NCI-H526 treated with DMSO at 0.1 percent for 48 hours (cell line): ENCODE results near the gene MAST4.

Source experiments
- DNase-seq: peaks from one replicate; lab custom pipeline; 2025; lab: John Stamatoyannopoulos, UW

MAST4 gene

GRCh38 chr5:66874004-66874403 lies 277.8 kb downstream of the MAST4 start:
- DNase-seq: no peak

GRCh38 chr5:66875315-66875714 lies 279.1 kb downstream of the MAST4 start:
- DNase-seq: no peak

- no peak for DNase-seq
These were observed 280.1 kb downstream of the MAST4 start for GRCh38 chr5:66876266-66876807.

- no peak for DNase-seq
These were observed 281.6 kb downstream of the MAST4 start for GRCh38 chr5:66877843-66878242.

GRCh38 chr5:66880401-66880800 lies 284.2 kb downstream of the MAST4 start:
- no peak for DNase-seq

- DNase-seq: no peak
These were observed 285.4 kb downstream of the MAST4 start for GRCh38 chr5:66881480-66882161.

GRCh38 chr5:66882606-66883227 lies 286.5 kb downstream of the MAST4 start:
- no peak for DNase-seq

GRCh38 chr5:66884564-66885243 lies 288.5 kb downstream of the MAST4 start:
- DNase-seq: no peak

- DNase-seq: no peak
These were observed 290.7 kb downstream of the MAST4 start for GRCh38 chr5:66886941-66887340.

- DNase-seq: no peak
These were observed 292.4 kb downstream of the MAST4 start for GRCh38 chr5:66888613-66889012.

- no peak for DNase-seq
These were observed 292.9 kb downstream of the MAST4 start for GRCh38 chr5:66889056-66889455.

GRCh38 chr5:66889524-66889923 lies 293.3 kb downstream of the MAST4 start:
- DNase-seq: no peak

GRCh38 chr5:66891184-66891925 lies 295.2 kb downstream of the MAST4 start:
- no peak for DNase-seq

- DNase-seq: no peak
These were observed 296.5 kb downstream of the MAST4 start for GRCh38 chr5:66892716-66893115.

GRCh38 chr5:66894480-66895240 lies 298.5 kb downstream of the MAST4 start:
- DNase-seq: no peak

GRCh38 chr5:66896171-66896570 lies 300.0 kb downstream of the MAST4 start:
- no peak for DNase-seq

GRCh38 chr5:66897356-66897755 lies 301.2 kb downstream of the MAST4 start:
- DNase-seq: no peak

- DNase-seq: no peak
These were observed 302.2 kb downstream of the MAST4 start for GRCh38 chr5:66898241-66898995.

GRCh38 chr5:66903218-66903617 lies 307.0 kb downstream of the MAST4 start:
- no peak for DNase-seq

GRCh38 chr5:66903709-66904108 lies 307.5 kb downstream of the MAST4 start:
- DNase-seq: no peak

GRCh38 chr5:66904189-66904588 lies 308.0 kb downstream of the MAST4 start:
- no peak for DNase-seq
